PFSK-1 (cell line): ENCODE measurements around the gene OR5K1.

ENCODE experiments used
- POLR2AphosphoS5 ChIP-seq: IDR thresholded peaks from 2 replicates; pipeline ENCODE4 v1.6.1; 2012; ENCODE audit warnings: low read depth, mild to moderate bottlenecking, control low read depth, low read length, moderate library complexity
- REST ChIP-seq, 2 experiments: IDR thresholded peaks; 2 replicates each; pipeline versions ENCODE4 v1.6.1 to v1.8.0; 2011 to 2012; ENCODE audit warnings: low read depth in 2 of 2, low read length in 2 of 2, control low read depth in 1 of 2, inconsistent platforms in 1 of 2, mild to moderate bottlenecking in 1 of 2, moderate library complexity in 1 of 2; ENCODE audit not compliant: insufficient read depth in 1 of 2
- SIN3A ChIP-seq: IDR thresholded peaks from 2 replicates; pipeline ENCODE4 v1.6.1; 2012; ENCODE audit warnings: mild to moderate bottlenecking, low read length, moderate library complexity, borderline replicate concordance; ENCODE audit not compliant: insufficient read depth

GRCh38 chr3:98513736-98514135, 50.7 kb downstream of the OR5K1 start:
- TF ChIP-seq POLR2AphosphoS5 (no peak), SIN3A (no peak), REST (IDR thresholded peaks at IDR 0.05; ENCODE audit: insufficient read depth in 1 of 2, low read depth in 2 of 2, low read length in 2 of 2) (no peak)
